HepG2 (cell line): ENCODE measurements around the gene CXCL10. TPM values are rescaled to one million over a fixed set of nuclear protein-coding genes. Genes with fewer than 3 reads are reported as not detected.

ENCODE experiments used
- AGO2 ChIP-seq: fragments of 200-400 bp; formaldehyde crosslinking; optimal IDR thresholded peaks from 2 replicates; pipeline ENCODE3; 2017; ENCODE audit warnings: mild to moderate bottlenecking, low read depth, low read length, moderate library complexity
- ARNT ChIP-seq: fragments of 450-650 bp; IDR thresholded peaks from 2 replicates; pipeline ENCODE4 v1.6.1; 2017
- ATF1 ChIP-seq: IDR thresholded peaks from 2 replicates; pipeline ENCODE4 v1.6.1; 2016; ENCODE audit warnings: mild to moderate bottlenecking, control low read depth
- CREB1 ChIP-seq, 2 experiments: fragments of 450-650 bp in 1 of 2; IDR thresholded peaks; 2 replicates each; pipeline ENCODE4 v1.6.1; 2016 to 2017; ENCODE audit warnings: control low read depth in 1 of 2, mild to moderate bottlenecking in 1 of 2, missing compliant biosample characterization in 1 of 2, missing genetic modification characterization in 1 of 2
- FOXK1 ChIP-seq: sonication (generic); formaldehyde crosslinking; IDR thresholded peaks from 2 replicates; pipeline ENCODE4 v1.4.0; 2020; ENCODE audit warnings: low read depth, missing genetic modification reagents, borderline replicate concordance
- GATAD1 ChIP-seq: IDR thresholded peaks from 2 replicates; pipeline ENCODE4 v1.6.1; 2016; ENCODE audit warnings: missing genetic modification reagents, missing compliant biosample characterization
- GATAD2A ChIP-seq: IDR thresholded peaks from 2 replicates; pipeline ENCODE4 v1.6.1; 2016
- HDAC2 ChIP-seq: sonication (generic); formaldehyde crosslinking; IDR thresholded peaks from 2 replicates; pipeline ENCODE4 v1.4.0; 2020; ENCODE audit warnings: missing genetic modification reagents
- HNF4A ChIP-seq: sonication (generic); formaldehyde crosslinking; IDR thresholded peaks from 2 replicates; pipeline ENCODE4 v1.4.0; 2020; ENCODE audit warnings: missing genetic modification reagents
- HNF4G ChIP-seq, 2 experiments: sonication (generic) in 1 of 2; formaldehyde crosslinking in 1 of 2; IDR thresholded peaks; 2 replicates each; pipeline versions ENCODE4 v1.4.0 to v1.6.1; 2011 to 2020; ENCODE audit warnings: borderline replicate concordance in 2 of 2, low read depth in 2 of 2, mild to moderate bottlenecking in 2 of 2, low read length in 1 of 2, missing genetic modification reagents in 1 of 2, moderate library complexity in 1 of 2
- MIER2 ChIP-seq: IDR thresholded peaks from 2 replicates; pipeline ENCODE4 v1.6.1; 2016; ENCODE audit warnings: missing biosample characterization, missing genetic modification reagents
- MXD4 ChIP-seq: IDR thresholded peaks from 2 replicates; pipeline ENCODE4 v1.6.1; 2016; ENCODE audit warnings: mild to moderate bottlenecking, missing biosample characterization, missing genetic modification reagents
- NCOA2 ChIP-seq: sonication (generic); formaldehyde crosslinking; IDR thresholded peaks from 2 replicates; pipeline ENCODE4 v1.8.0; 2022; ENCODE audit warnings: inconsistent platforms
- NCOR1 ChIP-seq: fragments of 200-600 bp; sonication (generic); IDR thresholded peaks from 2 replicates; pipeline ENCODE4 v1.7.0; 2017; ENCODE audit warnings: antibody characterized with exemption, low read length, borderline replicate concordance
- NFYC ChIP-seq: IDR thresholded peaks from 2 replicates; pipeline ENCODE4 v1.6.1; 2016; ENCODE audit warnings: missing genetic modification reagents, missing compliant biosample characterization
- NR2F1 ChIP-seq, 2 experiments: fragments of 450-650 bp in 1 of 2; formaldehyde crosslinking in 1 of 2; IDR thresholded peaks; 2 replicates each; pipeline versions ENCODE4 v1.5.0 to v1.6.1; 2016 to 2020; ENCODE audit warnings: mild to moderate bottlenecking in 1 of 2, missing compliant biosample characterization in 1 of 2, missing genetic modification reagents in 1 of 2, moderate library complexity in 1 of 2
- ONECUT2 ChIP-seq: sonication (generic); formaldehyde crosslinking; IDR thresholded peaks from 2 replicates; pipeline ENCODE4 v1.4.0; 2020; ENCODE audit warnings: missing genetic modification reagents
- PITX1 ChIP-seq: sonication (generic); formaldehyde crosslinking; IDR thresholded peaks from 2 replicates; pipeline ENCODE4 v1.5.1; 2020; ENCODE audit warnings: mild to moderate bottlenecking, missing genetic modification reagents
- POGZ ChIP-seq: sonication (generic); formaldehyde crosslinking; IDR thresholded peaks from 2 replicates; pipeline ENCODE4 v1.4.0; 2020; ENCODE audit warnings: mild to moderate bottlenecking, missing genetic modification reagents
- ZFP62 ChIP-seq: sonication (generic); formaldehyde crosslinking; IDR thresholded peaks from 2 replicates; pipeline ENCODE4 v1.4.0; 2020; ENCODE audit warnings: missing genetic modification reagents
- ZNF207 ChIP-seq: fragments of 450-650 bp; IDR thresholded peaks from 2 replicates; pipeline ENCODE4 v1.6.1; 2016; ENCODE audit warnings: antibody characterized with exemption, borderline replicate concordance
- ZNF296 ChIP-seq: sonication (generic); formaldehyde crosslinking; conservative IDR thresholded peaks from 2 replicates; pipeline ENCODE4 v1.5.0; 2020; ENCODE audit warnings: mild to moderate bottlenecking, missing genetic modification reagents
- ZNF331 ChIP-seq: sonication (generic); formaldehyde crosslinking; IDR thresholded peaks from 2 replicates; pipeline ENCODE4 v1.4.0; 2020; ENCODE audit warnings: missing genetic modification reagents
- polyA plus RNA-seq, 8 experiments: library from polyadenylated mRNA; depleted of rRNA in 3 of 8; stranded (reverse) in 7 of 8; unstranded in 1 of 8; fragments of >200 nt; fragmentation: Illumina TruSeq in 4 of 8; extraction: Trizol in 4 of 8; gene quantifications; 2 replicates each; pipeline versions ENCODE4 v1.2.1 to v1.2.3, GENCODE V29; 2011 to 2016; ENCODE audit warnings: low read depth in 4 of 8, missing spikeins in 1 of 8, mixed read lengths in 1 of 8; ENCODE audit not compliant: insufficient read depth in 1 of 8
- total RNA-seq, 5 experiments: library from RNA; depleted of rRNA; stranded (reverse); fragments of >200 nt; fragmentation: Illumina TruSeq; extraction: Trizol; gene quantifications; 2 replicates each; pipeline ENCODE4 v1.2.3, GENCODE V29; 2016; ENCODE audit warnings: low read depth in 1 of 5
- TF ChIP-seq, protein P1 (sequence below): IDR thresholded peaks from 2 replicates; pipeline ENCODE4 v1.6.1; 2016; ENCODE audit warnings: control low read depth
- TF ChIP-seq, protein P2 (sequence below): IDR thresholded peaks from 2 replicates; pipeline ENCODE4 v1.6.1; 2016; ENCODE audit warnings: low read depth, borderline replicate concordance
- TF ChIP-seq, protein P3 (sequence below): IDR thresholded peaks from 2 replicates; pipeline ENCODE4 v1.6.1; 2016; ENCODE audit warnings: mild to moderate bottlenecking
- TF ChIP-seq, protein P4 (sequence below): sonication (generic); formaldehyde crosslinking; IDR thresholded peaks from 2 replicates; pipeline ENCODE4 v1.5.0; 2020; ENCODE audit warnings: mild to moderate bottlenecking, missing genetic modification reagents

The CXCL10 gene
- total and polyA plus RNA-seq, 2 of the 13 experiments (the other 11 are each of a cell fraction or from before 2014, with no cell fraction given) = not detected

DNA sequence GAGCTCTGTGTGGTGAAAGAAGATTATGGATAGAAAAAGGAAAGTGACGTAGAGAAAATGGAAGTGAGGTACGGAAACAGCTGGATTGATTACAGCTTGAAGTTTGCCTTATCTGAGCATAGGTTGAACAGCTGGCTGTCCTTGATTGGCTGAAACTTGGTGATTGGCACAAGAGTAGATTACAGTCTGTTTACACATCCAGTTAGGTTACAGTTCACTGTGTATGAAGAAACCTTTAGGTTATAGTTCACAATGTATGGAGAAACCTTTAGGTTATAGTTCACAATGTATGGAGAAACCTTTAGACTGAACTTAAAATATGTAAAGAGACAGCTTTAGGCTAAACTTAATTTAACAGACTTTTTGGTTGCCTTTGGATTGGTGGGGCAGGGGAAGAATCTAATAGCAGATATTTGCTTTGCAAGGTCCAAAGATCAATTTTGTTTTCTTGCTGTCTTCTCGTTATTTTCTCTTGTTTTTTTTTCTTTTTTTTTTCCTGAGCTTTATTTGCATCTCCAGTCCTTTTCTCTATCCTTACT, 35.7 kb upstream of the CXCL10 start (continued):
- TF ChIP-seq ARNT (no peak), AGO2 (no peak), CREB1 (IDR thresholded peaks at IDR 0.05) (peak; percentile 79), CREB1 (CRISPR knock-in tag; IDR thresholded peaks at IDR 0.05) (peak; percentile 92), NCOR1 (peak; percentile 72), NR2F1 (CRISPR knock-in tag; IDR thresholded peaks at IDR 0.05) (peak in 1 of 2 experiments; percentile 30; a peak in 1 of 4 replicates), ONECUT2 (CRISPR knock-in tag) (0 out of 2 replicates have a peak, but pooled peaks have one; percentile 22), GATAD1 (CRISPR knock-in tag) (no peak), ZNF331 (no peak), ATF1 (CRISPR knock-in tag) (peak; percentile 70), MIER2 (CRISPR knock-in tag) (no peak), GATAD2A (CRISPR knock-in tag) (peak; percentile 51; the same call in 1 of the 2 replicates), HNF4A (CRISPR knock-in tag) (peak; percentile 88), PITX1 (CRISPR knock-in tag) (0 out of 2 replicates have a peak, but pooled peaks have one; percentile 38), NFYC (CRISPR knock-in tag) (peak; percentile 79), FOXK1 (CRISPR knock-in tag) (0 out of 2 replicates have a peak, but pooled peaks have one; percentile 47), ZNF296 (no peak), MXD4 (CRISPR knock-in tag) (no peak), NCOA2 (no peak), HNF4G (IDR thresholded peaks at IDR 0.05; ENCODE audit: borderline replicate concordance, low read depth, low read length) (peak; percentile 57), HNF4G (CRISPR knock-in tag; IDR thresholded peaks at IDR 0.05; ENCODE audit: borderline replicate concordance, low read depth) (no peak), ZFP62 (CRISPR knock-in tag) (no peak), HDAC2 (CRISPR knock-in tag) (0 out of 2 replicates have a peak, but pooled peaks have one; percentile 21), POGZ (peak; percentile 74), ZNF207 (no peak)
- TF ChIP-seq, protein P1, sequence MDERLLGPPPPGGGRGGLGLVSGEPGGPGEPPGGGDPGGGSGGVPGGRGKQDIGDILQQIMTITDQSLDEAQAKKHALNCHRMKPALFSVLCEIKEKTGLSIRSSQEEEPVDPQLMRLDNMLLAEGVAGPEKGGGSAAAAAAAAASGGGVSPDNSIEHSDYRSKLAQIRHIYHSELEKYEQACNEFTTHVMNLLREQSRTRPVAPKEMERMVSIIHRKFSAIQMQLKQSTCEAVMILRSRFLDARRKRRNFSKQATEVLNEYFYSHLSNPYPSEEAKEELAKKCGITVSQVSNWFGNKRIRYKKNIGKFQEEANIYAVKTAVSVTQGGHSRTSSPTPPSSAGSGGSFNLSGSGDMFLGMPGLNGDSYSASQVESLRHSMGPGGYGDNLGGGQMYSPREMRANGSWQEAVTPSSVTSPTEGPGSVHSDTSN (CRISPR knock-in tag) = peak; percentile 83
- TF ChIP-seq, protein P2, sequence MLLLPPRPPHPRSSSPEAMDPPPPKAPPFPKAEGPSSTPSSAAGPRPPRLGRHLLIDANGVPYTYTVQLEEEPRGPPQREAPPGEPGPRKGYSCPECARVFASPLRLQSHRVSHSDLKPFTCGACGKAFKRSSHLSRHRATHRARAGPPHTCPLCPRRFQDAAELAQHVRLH = no peak
- TF ChIP-seq, protein P3, sequence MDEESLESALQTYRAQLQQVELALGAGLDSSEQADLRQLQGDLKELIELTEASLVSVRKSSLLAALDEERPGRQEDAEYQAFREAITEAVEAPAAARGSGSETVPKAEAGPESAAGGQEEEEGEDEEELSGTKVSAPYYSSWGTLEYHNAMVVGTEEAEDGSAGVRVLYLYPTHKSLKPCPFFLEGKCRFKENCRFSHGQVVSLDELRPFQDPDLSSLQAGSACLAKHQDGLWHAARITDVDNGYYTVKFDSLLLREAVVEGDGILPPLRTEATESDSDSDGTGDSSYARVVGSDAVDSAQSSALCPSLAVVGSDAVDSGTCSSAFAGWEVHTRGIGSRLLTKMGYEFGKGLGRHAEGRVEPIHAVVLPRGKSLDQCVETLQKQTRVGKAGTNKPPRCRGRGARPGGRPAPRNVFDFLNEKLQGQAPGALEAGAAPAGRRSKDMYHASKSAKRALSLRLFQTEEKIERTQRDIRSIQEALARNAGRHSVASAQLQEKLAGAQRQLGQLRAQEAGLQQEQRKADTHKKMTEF (CRISPR knock-in tag) = 0 out of 2 replicates have a peak, but pooled peaks have one; percentile 48
- TF ChIP-seq, protein P4, sequence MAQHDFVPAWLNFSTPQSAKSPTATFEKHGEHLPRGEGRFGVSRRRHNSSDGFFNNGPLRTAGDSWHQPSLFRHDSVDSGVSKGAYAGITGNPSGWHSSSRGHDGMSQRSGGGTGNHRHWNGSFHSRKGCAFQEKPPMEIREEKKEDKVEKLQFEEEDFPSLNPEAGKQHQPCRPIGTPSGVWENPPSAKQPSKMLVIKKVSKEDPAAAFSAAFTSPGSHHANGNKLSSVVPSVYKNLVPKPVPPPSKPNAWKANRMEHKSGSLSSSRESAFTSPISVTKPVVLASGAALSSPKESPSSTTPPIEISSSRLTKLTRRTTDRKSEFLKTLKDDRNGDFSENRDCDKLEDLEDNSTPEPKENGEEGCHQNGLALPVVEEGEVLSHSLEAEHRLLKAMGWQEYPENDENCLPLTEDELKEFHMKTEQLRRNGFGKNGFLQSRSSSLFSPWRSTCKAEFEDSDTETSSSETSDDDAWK (CRISPR knock-in tag) = no peak
